Pons (tissue), 1 donor: ENCODE measurements around the gene SOCS6.
"Not testable (repeated sequence)": the region's sequence is repeated elsewhere in the genome, so short reads cannot be mapped to it uniquely, and the experiment has no call there.

Experiments
- DNase-seq: peaks from one replicate; pipeline ENCODE4 v3.0.0-alpha.2; 2016; ENCODE audit warnings: low spot score

The SOCS6 gene

DNA sequence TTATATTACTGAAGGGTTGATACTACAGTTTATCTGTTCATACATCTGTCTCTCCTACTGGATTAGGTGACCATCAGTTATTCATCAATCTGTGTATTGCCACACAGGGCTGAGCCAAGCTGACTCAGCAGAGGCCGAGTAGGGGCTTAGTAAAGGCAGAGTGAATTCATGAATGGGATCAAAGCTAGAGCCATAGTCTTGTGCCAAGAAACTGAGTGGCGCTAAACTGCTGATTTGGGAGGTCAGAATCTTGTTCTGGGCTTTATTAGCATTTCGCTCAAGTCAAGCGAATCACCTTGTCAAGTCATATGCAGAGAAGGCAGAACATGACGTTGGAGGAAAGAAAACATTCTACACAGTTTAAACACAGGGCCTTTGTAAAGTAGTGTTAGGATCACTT lies 34.1 kb downstream of the SOCS6 start:
- DNase-seq: peak; percentile 49

DNA sequence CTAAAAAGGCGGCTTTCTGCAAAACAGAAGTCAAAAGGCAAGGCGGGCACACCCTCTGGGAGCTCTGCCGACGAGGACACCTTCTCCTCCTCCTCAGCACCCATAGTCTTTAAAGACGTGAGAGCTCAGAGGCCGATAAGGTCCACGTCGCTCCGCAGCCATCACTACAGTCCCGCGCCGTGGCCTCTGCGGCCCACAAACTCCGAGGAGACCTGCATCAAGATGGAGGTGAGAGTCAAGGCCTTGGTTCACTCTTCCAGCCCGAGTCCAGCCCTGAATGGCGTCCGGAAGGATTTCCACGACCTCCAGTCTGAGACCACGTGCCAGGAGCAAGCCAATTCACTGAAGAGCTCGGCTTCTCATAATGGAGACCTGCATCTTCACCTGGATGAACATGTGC lies 36.1 kb downstream of the SOCS6 start:
- no peak for DNase-seq

DNA sequence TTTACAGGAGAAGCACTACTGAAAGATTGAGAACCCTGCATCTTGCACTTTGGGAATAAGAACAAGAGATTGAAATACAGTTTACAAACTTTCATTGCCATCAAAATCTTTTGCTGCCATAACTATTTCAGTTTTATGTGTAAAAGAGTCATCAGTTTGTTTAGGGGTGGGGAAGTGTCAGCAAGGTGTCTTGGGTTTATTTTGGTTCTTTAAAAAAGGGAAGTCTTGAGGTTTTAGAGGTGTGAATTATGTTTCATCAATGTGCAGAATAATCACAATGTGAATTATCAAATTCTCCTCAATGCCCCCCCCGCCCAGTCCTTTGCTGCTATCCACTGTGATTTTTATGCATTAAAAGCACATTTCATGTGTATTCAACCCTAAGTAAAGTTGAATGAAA lies 37.4 kb downstream of the SOCS6 start:
- DNase-seq: no peak

DNA sequence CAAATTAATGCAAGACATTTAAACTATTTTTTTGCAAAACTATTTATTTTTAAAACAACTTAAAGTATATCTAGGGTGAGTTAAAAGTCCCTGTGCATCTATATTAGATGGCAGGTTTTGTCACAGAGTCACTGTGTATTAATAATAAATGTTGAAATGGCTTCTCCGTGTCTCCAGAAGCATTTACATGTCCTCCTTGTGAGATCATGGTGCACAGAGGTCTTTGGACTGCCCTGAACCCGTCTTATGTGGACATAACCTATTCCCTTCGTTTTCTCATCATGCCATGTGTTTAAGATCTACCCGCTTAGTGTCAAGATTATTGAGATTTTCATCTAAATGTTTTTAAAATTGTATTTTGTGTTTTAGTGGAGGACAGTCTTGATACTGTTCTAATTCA lies 39.3 kb downstream of the SOCS6 start:
- DNase-seq: no peak

DNA sequence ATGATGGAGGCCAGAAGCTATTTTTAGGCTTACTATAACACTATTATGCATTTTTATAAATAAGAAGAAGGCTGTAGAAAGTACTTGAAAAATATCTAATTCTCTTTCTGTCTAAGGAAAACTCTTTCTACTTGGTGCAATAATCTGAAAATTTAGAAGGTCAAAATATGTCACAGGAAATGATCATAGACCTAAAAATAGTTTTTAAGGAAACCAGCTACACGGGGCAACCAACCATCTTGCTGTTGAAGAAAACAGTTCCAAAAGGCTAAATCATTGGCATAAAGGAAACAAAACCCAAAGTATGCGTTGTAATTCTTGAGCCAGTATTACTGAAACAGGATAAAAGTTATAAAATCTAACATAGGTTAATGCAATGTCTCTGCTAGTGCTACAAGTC lies 40.2 kb downstream of the SOCS6 start:
- no peak for DNase-seq

DNA sequence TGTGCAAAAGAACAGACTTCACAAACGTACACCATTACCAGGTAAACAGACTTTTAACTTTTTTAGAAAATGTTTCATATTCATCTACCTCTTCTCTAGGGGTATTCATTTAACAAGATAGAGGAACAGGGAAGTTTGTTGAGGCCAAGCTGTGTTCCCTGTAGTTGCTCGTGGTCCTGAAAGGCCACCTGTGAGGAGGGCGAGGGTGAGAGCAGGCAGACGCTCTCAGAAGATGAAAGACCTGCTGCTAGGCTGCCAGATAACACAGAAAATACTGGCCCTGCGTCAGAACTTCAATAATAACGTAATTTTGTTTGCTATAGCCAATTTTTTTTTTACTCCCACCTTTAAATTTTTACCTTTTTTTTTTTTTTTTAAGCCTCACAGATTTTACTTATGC lies 42.0 kb downstream of the SOCS6 start:
- no peak for DNase-seq

DNA sequence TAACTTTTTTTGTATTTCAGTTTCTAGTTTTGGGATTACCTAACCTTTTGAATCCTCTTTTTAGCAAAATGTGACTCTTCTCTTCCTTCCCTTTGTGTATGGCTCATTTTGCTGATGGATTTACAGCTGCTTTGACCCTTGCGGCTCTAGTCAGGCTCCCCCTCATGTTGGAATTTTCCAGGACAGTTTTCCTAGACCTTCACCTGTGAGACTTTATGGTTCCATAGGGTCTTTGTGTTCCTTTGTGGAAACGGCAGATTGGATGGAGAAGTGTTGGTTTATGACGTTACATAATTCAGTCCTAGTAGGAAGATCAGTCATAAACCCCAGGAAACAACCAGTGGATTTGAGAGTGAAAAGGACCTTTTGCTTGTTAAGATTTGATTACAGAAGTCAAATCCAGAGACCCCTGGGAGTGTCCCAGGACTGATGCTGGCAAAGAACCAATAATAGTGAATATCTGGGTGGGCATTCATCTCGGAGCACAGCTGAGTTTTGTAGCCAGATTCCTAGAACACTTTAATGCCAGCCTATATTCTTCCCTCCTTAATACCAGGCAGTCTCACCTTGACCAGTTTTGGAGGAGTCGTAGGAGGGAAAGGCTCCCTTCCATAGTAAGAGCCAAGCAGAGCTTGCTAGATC lies 42.7 kb downstream of the SOCS6 start:
- no peak for DNase-seq

DNA sequence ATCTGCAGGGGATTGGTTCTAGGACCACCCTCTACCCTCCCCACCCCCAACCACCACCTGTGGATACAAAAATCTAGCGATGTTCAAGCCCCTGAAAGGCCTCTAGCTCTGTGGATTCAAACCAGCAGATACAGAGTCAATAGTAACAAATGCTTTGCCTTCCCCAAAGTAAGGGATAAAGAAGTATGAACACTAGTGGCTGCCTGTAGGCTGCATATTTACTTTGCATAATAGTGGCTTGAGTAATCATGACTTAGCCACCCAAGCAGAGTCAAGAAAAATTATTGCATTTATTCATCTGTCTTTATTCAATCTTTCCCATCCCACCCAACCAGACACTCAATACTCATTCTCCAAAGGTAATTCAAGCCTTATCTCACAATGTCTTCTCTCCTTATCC lies 43.8 kb downstream of the SOCS6 start:
- DNase-seq: no peak

DNA sequence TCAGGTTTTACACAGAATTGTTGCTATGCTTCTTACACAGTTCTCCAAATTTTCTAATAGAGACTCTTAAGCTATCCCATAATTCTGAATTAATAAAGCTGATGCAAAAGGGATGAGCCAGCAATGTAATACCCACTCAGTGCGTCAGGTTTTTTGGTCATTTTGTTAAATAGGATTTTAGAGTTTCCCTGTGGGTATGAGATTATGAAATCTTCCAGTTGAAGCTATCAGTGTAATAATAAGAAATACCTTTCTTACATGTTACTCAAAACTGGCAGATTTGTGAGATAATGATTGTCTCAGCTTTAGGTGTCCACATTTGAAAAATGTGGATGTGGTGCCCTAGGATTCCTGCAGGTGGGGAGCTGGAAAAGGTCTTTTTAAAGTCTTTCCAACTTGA lies 44.5 kb downstream of the SOCS6 start:
- DNase-seq: no peak

DNA sequence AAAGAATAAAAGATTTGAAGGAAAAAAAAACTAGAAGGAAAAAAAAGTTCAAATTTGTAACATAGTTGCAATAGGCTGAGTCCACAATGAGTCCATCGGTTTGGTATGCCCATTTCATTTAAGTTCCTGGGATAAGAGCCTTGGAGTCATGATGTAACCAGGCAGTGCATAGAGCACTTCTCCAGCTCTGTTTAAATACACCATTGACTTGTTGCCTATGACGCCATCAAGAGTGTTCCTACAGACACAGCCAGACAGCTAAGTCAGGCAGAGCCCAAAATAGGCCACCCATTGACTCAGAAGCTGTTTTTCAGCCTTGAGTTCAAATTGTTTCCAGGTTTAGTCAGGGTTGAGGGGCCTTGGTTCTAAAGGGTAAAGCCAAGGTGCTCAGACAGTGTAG lies 44.9 kb downstream of the SOCS6 start:
- DNase-seq: no peak

DNA sequence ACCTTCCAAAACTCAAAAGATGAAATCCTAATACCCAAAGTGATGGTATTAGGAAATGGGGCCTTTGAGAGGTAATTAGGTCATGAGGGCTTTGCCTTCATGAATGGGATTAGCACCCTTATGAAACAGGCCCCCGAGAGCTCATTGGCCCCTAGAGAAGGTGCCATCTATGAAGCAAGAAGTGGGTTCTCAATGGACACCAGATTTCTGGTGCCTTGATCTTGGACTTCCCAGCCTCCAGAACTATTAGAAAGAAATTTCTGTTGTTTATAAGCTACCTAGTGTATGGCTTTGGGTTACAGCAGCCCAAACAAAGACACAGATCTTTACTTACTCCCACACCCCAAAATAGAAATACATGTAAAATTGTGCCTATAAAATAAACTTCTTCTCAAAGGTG lies 45.4 kb downstream of the SOCS6 start:
- no peak for DNase-seq

DNA sequence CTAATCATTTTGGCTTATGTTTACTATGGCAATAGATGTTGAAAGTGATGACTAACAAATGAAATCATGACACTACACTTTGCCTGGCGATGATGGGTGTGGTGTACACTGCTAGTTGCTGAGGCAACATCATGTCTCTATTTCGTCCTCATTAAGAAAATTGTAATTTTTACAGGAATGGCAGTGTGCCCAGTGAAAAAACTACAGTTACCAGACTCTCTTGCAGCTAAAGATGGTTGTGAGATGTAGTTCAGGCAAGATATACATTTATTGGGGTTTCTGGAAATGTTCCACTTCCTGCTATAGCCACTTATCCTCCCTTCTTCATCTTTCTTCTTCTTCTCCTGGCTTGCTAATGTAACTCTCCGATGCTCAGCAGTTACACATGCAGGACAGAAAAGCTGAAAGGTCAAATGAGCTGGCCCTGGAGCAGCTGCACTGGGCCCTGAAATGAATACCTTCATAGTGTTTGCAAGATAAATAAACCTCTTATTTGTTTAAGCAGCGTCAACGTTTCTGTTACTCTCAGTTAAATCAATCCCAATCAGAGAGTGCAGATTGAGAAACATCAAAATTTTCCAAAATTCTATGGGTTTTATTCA lies 46.0 kb downstream of the SOCS6 start:
- no peak for DNase-seq

DNA sequence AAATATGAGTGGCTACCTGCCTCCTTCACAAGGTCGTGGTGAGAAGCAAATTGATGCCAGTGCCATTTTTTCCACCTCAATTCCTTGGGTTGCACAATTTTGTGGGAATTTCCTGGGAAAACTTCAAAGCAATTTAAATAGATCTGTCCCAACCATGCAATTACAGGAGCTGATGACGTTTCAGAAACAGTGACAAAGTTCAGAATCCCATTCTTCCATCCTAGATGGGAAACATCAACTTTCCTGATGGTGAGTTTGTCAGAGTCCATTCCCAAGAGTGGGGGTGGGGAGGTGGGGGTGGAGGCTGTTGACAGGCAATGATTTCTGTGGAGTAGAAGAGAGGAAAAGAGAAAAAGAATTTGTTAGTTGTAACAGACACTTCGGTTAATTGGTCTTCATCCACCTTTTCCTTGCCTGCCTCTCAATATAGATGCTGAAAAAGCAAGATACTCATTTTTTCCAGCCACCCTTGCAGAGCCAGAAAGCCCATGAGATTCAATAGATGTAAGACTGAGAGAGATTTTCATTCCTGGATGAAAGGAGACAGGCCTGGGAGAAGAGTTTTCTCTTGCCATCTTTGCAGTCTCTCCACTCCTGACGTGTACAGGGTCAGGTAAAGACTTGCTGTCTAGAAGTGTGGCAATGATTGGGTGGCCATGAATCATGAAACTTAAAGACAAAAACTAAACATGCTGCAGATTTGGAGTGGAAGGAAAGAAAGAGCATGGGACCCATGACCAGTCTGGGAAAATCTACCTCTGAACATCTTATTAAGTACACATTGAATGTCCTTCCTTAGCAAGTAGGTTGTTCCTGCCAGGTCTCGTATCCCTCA lies 47.3 kb downstream of the SOCS6 start:
- no peak for DNase-seq

DNA sequence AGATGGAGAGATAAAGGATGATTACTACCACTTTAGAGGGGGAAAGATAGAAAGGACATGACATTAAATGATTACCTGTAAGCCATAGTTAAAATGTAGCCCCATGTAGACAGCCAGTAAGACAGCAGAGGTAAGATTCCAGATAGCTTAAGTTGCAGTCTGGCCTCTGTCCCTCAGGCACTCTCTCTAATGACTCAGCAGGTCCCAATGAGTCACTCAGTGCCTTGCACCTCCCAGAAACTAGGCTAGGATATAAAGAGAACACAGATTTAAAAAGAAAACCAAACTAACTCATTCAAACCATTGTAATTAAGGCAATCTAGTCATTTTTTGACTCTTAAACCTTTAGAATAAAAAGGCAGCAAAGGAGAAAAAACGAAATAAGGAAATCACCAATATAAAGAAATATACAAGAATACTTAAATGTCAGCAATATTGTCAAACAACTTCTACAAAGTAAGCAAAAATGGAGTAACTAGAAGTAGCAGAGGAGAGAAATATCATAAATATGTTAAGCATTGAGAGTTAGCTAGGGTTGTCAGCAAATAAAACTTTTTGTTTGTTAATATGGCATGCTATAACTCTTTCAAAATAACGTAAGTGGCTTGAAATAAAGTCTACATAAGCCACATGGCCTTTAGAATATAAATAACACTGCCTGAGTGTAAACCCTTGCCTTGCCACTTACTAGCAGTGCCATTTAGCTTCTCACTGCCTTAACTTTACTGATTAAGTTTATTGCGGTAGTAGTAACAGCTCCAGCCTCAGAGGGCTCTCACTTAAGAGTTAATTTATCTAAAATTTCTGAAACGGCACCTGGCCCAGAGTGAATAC lies 48.5 kb downstream of the SOCS6 start:
- no peak for DNase-seq

DNA sequence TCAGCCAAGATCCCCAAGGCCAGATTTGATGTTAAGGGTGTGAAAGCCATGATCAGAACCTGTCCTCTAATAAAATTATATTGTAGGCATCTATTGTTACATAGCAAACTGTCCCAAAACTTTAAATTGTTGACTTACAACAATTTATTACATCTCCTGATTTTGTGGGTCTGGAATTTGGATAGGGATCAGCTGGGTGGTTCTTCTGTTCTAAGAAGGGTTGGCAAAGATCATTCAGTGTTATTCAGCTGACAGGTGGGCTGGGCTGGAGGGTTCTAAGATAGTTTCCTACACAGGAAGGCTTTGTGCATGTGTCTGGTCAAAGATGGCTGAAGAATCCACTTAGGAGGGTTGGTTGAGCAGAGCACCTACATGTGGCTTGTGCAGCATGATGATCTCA lies 50.0 kb downstream of the SOCS6 start:
- no peak for DNase-seq

DNA sequence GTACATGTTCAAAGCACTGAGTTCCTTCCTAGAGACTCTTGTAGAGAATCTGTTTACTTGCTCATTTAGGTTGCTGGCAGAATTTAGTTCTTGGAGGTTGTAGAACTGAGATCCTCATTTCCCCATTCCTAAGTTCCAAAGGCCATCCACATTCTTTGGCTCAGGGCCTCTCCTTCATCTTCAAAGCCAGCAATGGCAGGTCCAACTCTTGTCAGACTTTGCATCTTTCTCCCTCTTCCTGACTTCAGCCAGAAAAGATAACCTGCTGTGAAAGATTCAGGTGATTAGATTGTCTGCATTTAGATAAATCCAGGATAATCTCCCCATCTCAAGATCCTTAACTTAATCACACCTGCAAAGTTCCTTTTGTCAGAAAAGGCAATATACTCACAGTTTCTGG lies 51.1 kb downstream of the SOCS6 start:
- no peak for DNase-seq

DNA sequence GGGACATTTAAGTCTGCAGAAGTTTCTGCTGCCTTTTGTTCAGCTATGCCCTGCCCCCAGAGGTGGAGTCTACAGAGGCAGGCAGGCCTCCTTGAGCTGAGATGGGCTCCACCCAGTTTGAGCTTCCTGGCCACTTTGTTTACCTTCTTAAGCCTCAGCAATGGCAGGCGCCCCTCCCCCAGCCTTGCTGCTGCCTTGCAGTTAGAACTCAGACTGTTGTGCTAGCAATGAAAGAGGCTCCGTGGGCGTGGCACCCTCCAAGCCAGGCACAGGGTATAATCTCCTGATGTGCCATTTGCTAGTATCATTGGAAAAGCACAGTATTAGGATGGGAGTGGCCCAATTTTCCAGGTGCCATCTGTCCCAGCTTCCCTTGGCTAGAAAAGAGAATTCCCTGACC lies 59.6 kb downstream of the SOCS6 start:
- DNase-seq: not testable (repeated sequence)

DNA sequence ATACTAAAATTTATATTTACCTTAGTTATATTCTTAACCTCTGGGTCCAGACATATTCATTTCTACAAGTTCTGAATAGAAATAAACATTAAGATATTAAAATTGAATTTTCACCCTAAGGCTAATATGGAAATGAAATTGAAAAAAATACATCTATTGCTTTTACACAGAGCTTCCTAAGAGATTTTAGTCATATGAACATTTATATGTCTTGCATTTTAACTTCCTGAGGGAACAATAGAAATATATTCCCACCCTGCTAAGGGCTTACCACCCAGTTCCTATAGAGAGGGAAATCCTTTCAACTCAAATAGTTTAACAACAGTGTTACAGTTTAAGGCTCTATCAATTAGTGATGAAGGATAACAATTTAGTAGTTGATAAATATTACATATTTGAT lies 60.5 kb downstream of the SOCS6 start:
- no peak for DNase-seq

DNA sequence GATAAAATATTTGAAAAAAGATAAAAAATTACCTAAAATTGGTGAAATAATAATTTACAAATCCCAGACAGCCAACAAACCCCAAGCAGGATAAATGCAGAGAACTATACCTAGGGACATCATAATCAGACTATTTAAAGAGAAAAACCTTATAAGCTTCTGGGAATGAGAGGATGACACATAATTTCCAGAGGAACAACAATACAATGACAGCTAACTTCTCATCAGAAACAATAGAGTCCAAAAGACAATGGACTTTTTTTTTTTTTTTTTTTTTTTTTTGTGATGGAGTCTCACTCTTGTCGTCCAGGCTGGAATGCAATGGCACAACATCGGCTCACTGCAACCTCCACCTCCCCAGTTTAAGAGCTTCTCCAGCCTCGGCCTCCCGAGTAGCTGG lies 65.2 kb downstream of the SOCS6 start:
- no peak for DNase-seq

DNA sequence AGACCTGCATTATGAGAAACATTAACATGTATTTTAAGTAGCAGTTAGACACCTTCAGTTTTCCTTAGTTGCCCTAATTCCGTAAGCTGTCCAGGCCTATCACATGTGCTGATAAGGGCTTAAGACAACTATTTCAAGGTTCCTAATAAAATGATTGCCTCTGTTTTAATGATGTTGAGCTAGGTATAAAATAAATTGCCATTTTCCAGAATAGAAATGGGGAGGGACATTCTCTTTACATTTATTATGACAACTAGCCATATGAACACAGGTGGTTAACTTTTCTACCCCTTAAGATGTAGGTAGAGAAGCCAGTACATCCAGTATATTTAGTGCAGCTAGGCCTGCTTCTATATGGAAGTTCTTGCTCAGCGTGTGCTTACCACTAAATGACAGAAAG lies 65.9 kb downstream of the SOCS6 start:
- DNase-seq: no peak

DNA sequence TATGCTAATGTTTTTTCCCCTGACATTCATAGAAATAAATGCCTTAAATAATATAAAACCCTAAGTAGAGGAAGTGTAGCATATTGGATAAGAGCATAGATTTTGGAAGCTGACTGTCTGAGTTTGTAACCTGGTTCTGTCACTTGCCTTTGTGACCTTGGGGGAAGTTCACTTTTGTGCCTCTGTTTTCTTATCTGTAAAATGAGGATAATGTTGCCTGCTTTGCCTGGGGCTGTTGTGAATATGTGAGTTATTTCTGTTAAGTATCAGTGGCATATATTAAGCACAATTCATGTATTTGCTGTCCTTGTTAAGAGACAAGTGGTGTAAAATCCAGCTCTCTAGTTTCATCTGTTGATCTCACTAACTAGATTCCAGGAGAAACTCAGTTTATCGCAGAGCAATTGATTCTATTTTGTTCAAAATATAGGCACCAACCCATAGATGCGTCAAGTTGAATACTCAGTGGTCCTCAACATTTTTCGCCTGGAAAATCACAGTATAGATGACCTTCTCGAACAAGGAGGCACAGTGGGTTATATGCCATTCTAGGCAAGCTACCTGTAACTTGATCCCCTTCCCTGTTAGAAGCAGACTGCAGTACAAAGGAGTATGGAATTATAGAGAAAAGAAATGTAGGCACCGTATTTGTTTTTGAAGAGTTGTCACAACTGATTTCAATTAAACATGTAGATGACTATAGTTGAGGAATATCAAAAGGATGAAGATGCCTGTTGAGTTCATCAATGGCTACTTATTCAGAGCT lies 67.0 kb downstream of the SOCS6 start:
- no peak for DNase-seq

DNA sequence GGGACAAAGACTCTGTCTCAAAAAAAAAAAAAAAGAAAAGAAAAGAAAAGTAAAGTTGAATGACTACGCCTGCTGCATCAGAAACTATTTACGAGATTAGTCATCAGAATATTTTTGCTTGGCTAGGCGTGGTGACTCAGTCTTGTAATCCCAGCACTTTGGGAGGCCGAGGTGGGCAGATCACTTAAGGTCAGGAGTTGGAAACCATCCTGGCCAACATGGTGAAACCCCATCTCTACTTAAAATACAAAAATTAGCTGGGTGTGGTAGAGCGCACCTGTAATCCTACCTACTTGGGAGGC lies 69.2 kb downstream of the SOCS6 start:
- DNase-seq: not testable (repeated sequence)
